ENCODE results near the gene UBXN4.
"Not testable (repeated sequence)": the region's sequence is repeated elsewhere in the genome, so short reads cannot be mapped to it uniquely, and the experiment has no call there.

Gene UBXN4

GRCh38 chr2:135768863-135769262 lies 27.2 kb downstream of the UBXN4 start:
- no peak for DNase-seq

- DNase-seq, result no peak
Observed at GRCh38 chr2:135773319-135773718, 31.7 kb downstream of the UBXN4 start.

GRCh38 chr2:135773917-135774316 lies 32.3 kb downstream of the UBXN4 start:
- DNase-seq, result no peak

- no peak for DNase-seq
Observed at GRCh38 chr2:135775420-135775819, 33.8 kb downstream of the UBXN4 start.

GRCh38 chr2:135776367-135776766 lies 34.7 kb downstream of the UBXN4 start:
- no peak for DNase-seq

- no peak for DNase-seq
Observed at GRCh38 chr2:135782231-135782630, 40.6 kb downstream of the UBXN4 start.

GRCh38 chr2:135783439-135783838 lies 41.8 kb downstream of the UBXN4 start:
- DNase-seq, result no peak

- DNase-seq, result no peak
Observed at GRCh38 chr2:135785032-135785431, 43.4 kb downstream of the UBXN4 start.

GRCh38 chr2:135786823-135787222 lies 45.2 kb downstream of the UBXN4 start:
- no peak for DNase-seq

GRCh38 chr2:135790423-135790822 lies 48.8 kb downstream of the UBXN4 start:
- no peak for DNase-seq

GRCh38 chr2:135791418-135792190 lies 49.9 kb downstream of the UBXN4 start:
- no peak for DNase-seq

- DNase-seq, result no peak
Observed at GRCh38 chr2:135792401-135793150, 50.9 kb downstream of the UBXN4 start.

GRCh38 chr2:135795641-135796040 lies 54.0 kb downstream of the UBXN4 start:
- DNase-seq, result not testable (repeated sequence)

GRCh38 chr2:135796606-135797005 lies 55.0 kb downstream of the UBXN4 start:
- DNase-seq, result no peak

- peak; percentile 85 for DNase-seq
Observed at GRCh38 chr2:135797497-135798274, 56.0 kb downstream of the UBXN4 start.

GRCh38 chr2:135798275-135798705 lies 56.6 kb downstream of the UBXN4 start:
- DNase-seq, result no peak

GRCh38 chr2:135798762-135799161 lies 57.1 kb downstream of the UBXN4 start:
- DNase-seq, result no peak

GRCh38 chr2:135799738-135800137 lies 58.1 kb downstream of the UBXN4 start:
- DNase-seq, result no peak

GRCh38 chr2:135800513-135801460 lies 59.1 kb downstream of the UBXN4 start:
- DNase-seq, result no peak

- no peak for DNase-seq
Observed at GRCh38 chr2:135802350-135802749, 60.7 kb downstream of the UBXN4 start.

GRCh38 chr2:135803278-135803677 lies 61.6 kb downstream of the UBXN4 start:
- no peak for DNase-seq

- DNase-seq, result not testable (repeated sequence)
Observed at GRCh38 chr2:135807874-135808273, 66.2 kb downstream of the UBXN4 start.

Data from CD4-positive, alpha-beta T cell treated with Interleukin-17A for 4 hours (primary cell).